DND-41 (cell line): Measurements from ENCODE around the gene BCAS3.

ENCODE experiments used
- ATAC-seq: fragments of 200-7000 bp; cut with Tn5 transposase; 3 replicates; pipeline ENCODE4 v1.9.1; 2021; ENCODE audit warnings: low read depth; ENCODE audit not compliant: insufficient read depth
- DNase-seq: peaks from one replicate; pipeline ENCODE4 v3.0.0-alpha.2; 2020
- H2AFZ ChIP-seq: 2 replicates; pipeline ENCODE4 v1.6.0; 2012; ENCODE audit warnings: low read depth, low read length
- H3K27ac ChIP-seq: 2 replicates; pipeline ENCODE4 v1.5.1; 2012; ENCODE audit warnings: low read length, inconsistent platforms
- H3K27me3 ChIP-seq: fragments of 200-600 bp; sonication (generic); 2 replicates; pipeline ENCODE4 v1.6.0; 2012; ENCODE audit warnings: low read length, mild to moderate bottlenecking, inconsistent platforms; ENCODE audit not compliant: insufficient read depth, poor library complexity
- H3K36me3 ChIP-seq: 2 replicates; pipeline ENCODE4 v1.5.1; 2012; ENCODE audit warnings: low read length, inconsistent platforms; ENCODE audit not compliant: insufficient read depth
- H3K4me1 ChIP-seq: 2 replicates; pipeline ENCODE4 v1.5.1; 2012; ENCODE audit warnings: mild to moderate bottlenecking, low read length; ENCODE audit not compliant: insufficient read depth
- H3K4me2 ChIP-seq: 2 replicates; pipeline ENCODE4 v1.6.0; 2012; ENCODE audit warnings: mild to moderate bottlenecking, moderate library complexity, low read length, inconsistent platforms; ENCODE audit not compliant: insufficient read depth
- H3K4me3 ChIP-seq, 2 experiments: fragments of 200-600 bp in 1 of 2; shearing (Covaris generic) in 1 of 2; 2 replicates each; pipeline ENCODE4 v1.5.1; 2012 to 2016; ENCODE audit warnings: inconsistent platforms in 2 of 2, low read length in 2 of 2, mild to moderate bottlenecking in 2 of 2, low read depth in 1 of 2, moderate library complexity in 1 of 2
- H3K79me2 ChIP-seq: 2 replicates; pipeline ENCODE4 v1.6.0; 2012; ENCODE audit warnings: low read length, inconsistent platforms; ENCODE audit not compliant: insufficient read depth
- H3K9ac ChIP-seq: 2 replicates; pipeline ENCODE4 v1.6.0; 2012; ENCODE audit warnings: low read depth, mild to moderate bottlenecking, inconsistent platforms, low read length, moderate library complexity
- H3K9me3 ChIP-seq: 2 replicates; pipeline ENCODE4 v1.5.1; 2012; ENCODE audit warnings: low read length, moderate library complexity, mild to moderate bottlenecking, inconsistent platforms; ENCODE audit not compliant: insufficient read depth, severe bottlenecking
- H4K20me1 ChIP-seq: 2 replicates; pipeline ENCODE4 v1.6.0; 2012; ENCODE audit warnings: low read length; ENCODE audit not compliant: insufficient read depth
- CTCF ChIP-seq: IDR thresholded peaks from 2 replicates; pipeline ENCODE4 v1.5.1; 2012; ENCODE audit warnings: borderline replicate concordance, low read length, moderate library complexity, mild to moderate bottlenecking; ENCODE audit not compliant: poor library complexity, severe bottlenecking; ENCODE audit errors: extremely low read depth
- EZH2 ChIP-seq: IDR thresholded peaks from 3 replicates; pipeline ENCODE4 v1.6.1; 2012; ENCODE audit warnings: borderline replicate concordance, low read depth, mild to moderate bottlenecking, moderate library complexity, low read length, inconsistent platforms; ENCODE audit not compliant: severe bottlenecking

Gene BCAS3

GRCh38 chr17:60923000-60923399, 245.3 kb downstream of the BCAS3 start:
- Histone ChIP-seq H3K36me3 (no peaks in the 10 kb centered on the region), H3K27me3 (no peaks in the 10 kb centered on the region), H3K4me3 (no peak overlapping the region), H3K79me2 (no peaks in the 10 kb centered on the region), H3K27ac (no peak overlapping the region), H3K9ac (no peak overlapping the region), H3K4me1 (no peaks in the 10 kb centered on the region), H4K20me1 (no peaks in the 10 kb centered on the region), H3K4me2 (no peak overlapping the region), H3K9me3 (no peaks in the 10 kb centered on the region), H2AFZ (no peak overlapping the region)
- ATAC-seq (no peak), DNase-seq (no peak)
- no peak for TF ChIP-seq CTCF
- no peak for TF ChIP-seq EZH2

- TF ChIP-seq EZH2 (no peak), CTCF (no peak)
- no peak for ATAC-seq
Measured at GRCh38 chr17:60926466-60927183, 249.0 kb downstream of the BCAS3 start.

GRCh38 chr17:60933739-60934138, 256.1 kb downstream of the BCAS3 start:
- TF ChIP-seq CTCF (no peak), EZH2 (no peak)
- H3K79me2 ChIP-seq, result no peaks in the 10 kb centered on the region
- no peaks in the 10 kb centered on the region for H3K4me1 ChIP-seq
- no peak overlapping the region for H2AFZ ChIP-seq
- no peak overlapping the region for H3K9ac ChIP-seq
- H3K9me3 ChIP-seq, result no peaks in the 10 kb centered on the region
- no peak overlapping the region for H3K27ac ChIP-seq
- no peaks in the 10 kb centered on the region for H3K36me3 ChIP-seq
- H3K27me3 ChIP-seq, result no peaks in the 10 kb centered on the region
- DNase-seq (no peak), ATAC-seq (no peak)
- no peak overlapping the region for H3K4me3 ChIP-seq
- no peaks in the 10 kb centered on the region for H4K20me1 ChIP-seq
- no peak overlapping the region for H3K4me2 ChIP-seq

More at GRCh38 chr17:60926466-60927183, 249.0 kb downstream of the BCAS3 start:
- Histone ChIP-seq H3K9me3 (no peaks in the 10 kb centered on the region), H3K4me2 (no peak overlapping the region), H3K9ac (no peak overlapping the region), H3K4me3 (no peak overlapping the region), H3K36me3 (no peaks in the 10 kb centered on the region), H3K27me3 (no peaks in the 10 kb centered on the region), H3K4me1 (no peaks in the 10 kb centered on the region), H2AFZ (no peak overlapping the region), H3K27ac (no peak overlapping the region), H3K79me2 (no peaks in the 10 kb centered on the region), H4K20me1 (no peaks in the 10 kb centered on the region)
- DNase-seq, result no peak
